Nasal cavity respiratory epithelium epithelial cell of viscerocranial mucosa (primary cell): ENCODE results near the gene DNAH1. TPM values are rescaled to one million over a fixed set of nuclear protein-coding genes. Genes with fewer than 3 reads are reported as not detected.

ENCODE experiments used
- total RNA-seq: library from RNA; depleted of rRNA; stranded (reverse); fragments of >200 nt; gene quantifications from 2 replicates; pipeline ENCODE4 v1.2.3, GENCODE V29; 2014

The DNAH1 gene
- total RNA-seq, result 0.68 and 1.9 TPM in 2 replicates

DNA sequence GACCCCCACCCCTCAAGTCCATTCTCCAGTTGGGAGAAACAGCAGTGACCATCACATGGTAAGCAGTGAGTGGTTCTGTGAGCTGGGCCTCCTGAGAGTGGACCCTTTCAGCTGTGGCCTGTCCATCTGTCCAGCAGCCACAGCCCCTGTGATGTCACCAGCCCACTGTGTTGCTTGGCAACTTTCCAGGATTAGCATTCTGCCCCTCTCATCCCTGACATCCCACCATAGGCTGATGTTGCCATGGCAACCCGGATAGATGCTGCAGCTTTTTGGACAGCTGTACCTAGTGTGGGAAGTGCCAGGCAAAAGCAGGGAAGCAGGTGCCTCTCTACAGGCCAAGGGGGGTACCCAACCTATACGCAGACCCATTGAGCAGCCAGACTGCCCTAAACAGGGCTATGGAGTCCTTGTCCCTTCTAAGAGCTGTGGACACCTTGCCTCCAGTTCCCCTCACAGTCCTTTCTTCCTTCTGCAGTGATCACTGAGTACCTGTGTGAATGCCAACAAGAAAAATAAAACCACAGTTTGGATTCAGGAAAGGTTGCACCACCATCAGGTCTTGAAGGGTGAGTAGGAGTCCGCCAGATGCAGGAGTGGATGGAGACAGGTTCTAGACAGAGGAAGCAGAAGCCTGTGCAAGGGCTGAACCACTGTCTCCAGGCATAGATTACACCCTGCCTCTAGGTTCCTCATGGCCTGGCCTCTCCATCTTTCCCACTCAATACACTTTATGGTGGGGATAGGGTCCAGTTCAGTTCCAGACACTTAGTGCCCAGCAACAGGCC, at the start of gene DNAH1:
Gene DNAH1 (plus strand): TSS at position 343 of the 788 bp plus-strand sequence. CDS start 6,124 bp downstream, outside the sequence.

DNA sequence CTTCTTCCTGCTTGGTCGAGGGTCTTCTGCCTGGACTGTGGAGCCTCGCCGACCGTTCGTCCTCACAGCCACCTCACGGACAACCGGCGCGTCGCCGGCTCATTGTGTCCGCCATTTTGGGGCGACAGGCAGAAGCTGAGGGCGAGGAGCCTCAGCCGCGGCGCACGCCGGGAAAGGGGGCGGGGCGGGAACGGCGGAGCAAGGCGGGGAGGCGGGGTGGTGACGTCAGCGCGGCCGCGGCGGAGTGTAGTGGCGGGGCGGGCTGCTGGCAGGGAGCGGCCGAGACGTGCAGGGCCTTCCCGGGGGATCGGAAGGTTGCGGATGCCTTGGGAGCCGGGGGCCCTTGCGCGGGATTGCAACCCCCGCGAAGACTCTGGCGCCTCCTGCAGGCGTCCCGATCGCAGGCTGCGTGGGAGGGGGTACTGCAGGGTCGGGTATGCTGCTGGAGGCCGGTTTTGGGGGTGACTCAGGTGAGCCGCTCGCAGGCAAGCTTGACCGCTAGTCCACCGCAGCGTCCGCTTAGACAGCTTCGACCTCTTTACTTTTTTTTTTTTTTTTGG, 37.5 kb upstream of the DNAH1 start, which contains the start of gene WDR82:
Gene WDR82 (minus strand): TSS at position 140 of the 560 bp plus-strand sequence. CDS start 288 bp downstream, outside the sequence.

DNA sequence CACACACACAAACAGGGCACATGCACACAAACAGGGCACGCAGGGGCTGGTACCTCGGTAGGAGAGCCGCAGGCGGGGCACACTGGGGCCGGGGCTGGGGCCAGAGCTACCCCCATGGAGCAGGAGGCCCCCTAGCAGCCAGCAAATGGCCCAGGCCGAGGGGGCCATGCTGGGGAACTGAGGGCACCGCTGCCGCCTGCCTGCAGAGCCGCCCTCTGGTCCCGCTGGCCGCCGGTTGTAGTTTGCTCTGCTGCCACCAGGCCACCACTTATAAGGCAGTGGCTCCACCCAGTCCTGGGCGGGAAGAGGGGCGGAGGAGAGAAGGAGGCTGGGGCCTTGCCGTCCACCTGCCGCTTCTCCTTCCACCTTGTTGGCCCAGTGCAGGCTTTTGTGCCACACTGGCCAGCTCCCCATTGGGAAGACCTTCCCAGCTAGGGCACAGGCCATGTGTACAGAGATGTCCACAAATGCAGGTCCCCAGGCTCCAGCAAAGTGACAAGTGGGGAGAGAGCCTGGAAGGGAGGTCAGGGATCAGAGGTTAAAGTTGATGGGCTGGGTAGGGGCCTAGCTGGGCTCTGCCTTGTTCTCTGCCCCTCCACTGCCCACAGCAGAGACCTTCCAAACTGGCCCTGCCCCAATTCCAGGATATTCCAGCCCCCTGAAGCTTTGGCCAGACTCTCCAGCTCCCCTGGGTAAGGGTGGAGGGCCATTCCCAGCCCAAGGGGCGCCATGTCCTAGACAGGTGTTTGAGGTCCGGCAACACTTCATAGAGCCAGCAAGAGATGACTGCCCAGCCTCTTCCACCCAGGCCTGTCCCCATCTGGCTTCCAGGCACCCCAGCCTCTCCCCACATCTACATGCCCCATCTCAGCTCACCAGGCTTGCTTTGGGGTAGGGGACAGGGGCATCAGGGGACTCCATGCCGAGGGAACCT, 129.0 kb downstream of the DNAH1 start, which contains the start of gene SEMA3G:
Gene SEMA3G (minus strand): TSS at position 244 of the 934 bp plus-strand sequence. CDS start 76 bp downstream, at position 168.

Other genes with a start within 250 kb of the DNAH1 start
- gene POC1A, start 161.9 kb upstream of the DNAH1 start, total RNA-seq, result 2.3 and 2.4 TPM in 2 replicates
- gene ALAS1, start 118.2 kb upstream of the DNAH1 start, total RNA-seq, result 56.0 and 63.2 TPM in 2 replicates
- gene TLR9, start 90.7 kb upstream of the DNAH1 start, total RNA-seq, result 0.07 TPM in 1 of 2 replicates, not detected in the other
- 37.3 and 51.0 TPM in 2 replicates for gene TWF2, start 77.2 kb upstream of the DNAH1 start, total RNA-seq
- 2.7 and 8.1 TPM in 2 replicates for gene PPM1M, start 70.6 kb upstream of the DNAH1 start, total RNA-seq
- gene WDR82, start 37.7 kb upstream of the DNAH1 start, total RNA-seq, result 84.8 and 99.4 TPM in 2 replicates
- 2.4 and 6.2 TPM in 2 replicates for gene GLYCTK, start 28.5 kb upstream of the DNAH1 start, total RNA-seq
- gene BAP1, start 93.7 kb downstream of the DNAH1 start, total RNA-seq, result 77.5 and 103 TPM in 2 replicates
- 8.7 and 10.3 TPM in 2 replicates for gene PHF7, start 94.3 kb downstream of the DNAH1 start, total RNA-seq
- gene SEMA3G, start 128.8 kb downstream of the DNAH1 start, total RNA-seq, result 0.28 and 0.34 TPM in 2 replicates
- 0.68 TPM in 1 of 2 replicates, not detected in the other for gene TNNC1, start 137.7 kb downstream of the DNAH1 start, total RNA-seq
- gene NISCH, start 139.3 kb downstream of the DNAH1 start, total RNA-seq, result 27.3 and 65.7 TPM in 2 replicates
- under 0.01 and 0.07 TPM in 2 replicates for gene STAB1, start 179.0 kb downstream of the DNAH1 start, total RNA-seq
- 16.7 and 64.4 TPM in 2 replicates for gene NT5DC2, start 217.5 kb downstream of the DNAH1 start, total RNA-seq
- 3.1 and 8.5 TPM in 2 replicates for gene UQCC5, start 220.3 kb downstream of the DNAH1 start, total RNA-seq